Activated CD8-positive, alpha-beta T cell treated with anti-CD3 and anti-CD28 coated beads for 36 hours (primary cell): ENCODE data around the gene TH. TPM values are rescaled to one million over a fixed set of nuclear protein-coding genes. Genes with fewer than 3 reads are reported as not detected.

ENCODE experiments used
- ATAC-seq: fragments of 200-7000 bp; cut with Tn5 transposase; one replicate; pipeline ENCODE4 v1.10.0; 2021; ENCODE audit warnings: mild to moderate bottlenecking, moderate library complexity
- CTCF ChIA-PET: fragments of 350-600 bp; sonication (Branson Sonifier 250); formaldehyde crosslinking; loops from one replicate; lab custom pipeline; 2021; ENCODE audit warnings: antibody characterized with exemption; lab: Charles Lee
- POLR2A ChIA-PET: fragments of 350-600 bp; sonication (Branson Sonifier 250); formaldehyde crosslinking; loops from one replicate; lab custom pipeline; 2021; ENCODE audit warnings: antibody characterized with exemption; lab: Charles Lee
- DNase-seq: peaks from one replicate; pipeline ENCODE4 v3.0.0-alpha.2; 2020
- H3K27ac Mint-ChIP-seq: one replicate; pipeline ENCODE4 v1.8.0; 2021; ENCODE audit warnings: mild to moderate bottlenecking, mixed read lengths
- H3K27me3 Mint-ChIP-seq: one replicate; pipeline ENCODE4 v1.8.0; 2021; ENCODE audit warnings: mixed read lengths
- H3K36me3 Mint-ChIP-seq: one replicate; pipeline ENCODE4 v1.8.0; 2021; ENCODE audit warnings: low read depth, mixed read lengths
- H3K4me1 Mint-ChIP-seq: one replicate; pipeline ENCODE4 v1.8.0; 2021; ENCODE audit warnings: low read depth, mixed read lengths
- H3K4me3 Mint-ChIP-seq: one replicate; pipeline ENCODE4 v1.8.0; 2021; ENCODE audit warnings: mild to moderate bottlenecking, moderate library complexity, mixed read lengths
- H3K9me3 Mint-ChIP-seq: one replicate; pipeline ENCODE4 v1.8.0; 2021; ENCODE audit warnings: mixed read lengths
- CTCF ChIP-seq: fragments of 200-600 bp; IDR thresholded peaks from one replicate; pipeline ENCODE4 v1.8.0; 2022; ENCODE audit warnings: antibody characterized with exemption, mild to moderate bottlenecking
- intact Hi-C: fragments of 100-400 bp; cut with micrococcal nuclease; formaldehyde crosslinking; loops from one replicate; pipeline ENCODE4 v1.10.0; 2022
- total RNA-seq, 2 experiments: library from RNA; stranded (reverse); gene quantifications; one replicate each; pipeline ENCODE4 v1.2.3, GENCODE V29; 2021

Gene TH
- not detected for total RNA-seq

- Mint-ChIP-seq H3K4me1 (no peaks in the 10 kb centered on the region), H3K36me3 (no peaks in the 10 kb centered on the region), H3K27ac (no peak within 1 kb of the TSS), H3K4me3 (no peak within 1 kb of the TSS), H3K27me3 (peaks cover 2% of the 10 kb centered on the region), H3K9me3 (no peaks in the 10 kb centered on the region)
- ATAC-seq (no peak), DNase-seq (no peak)
- ChIA-PET POLR2A (no interaction called here), CTCF (interaction anchor here (1.1 to 1.5 kb wide), 2 partner anchors 134 to 249 kb away, joined by 3 to 5 read pairs; no protein-coding TSS in a partner anchor)
- intact Hi-C loops = no loop called here
- no peak for TF ChIP-seq CTCF
These were observed at the start of gene TH for GRCh38 chr11:2171591-2172003. Gene TH, minus strand, starts transcription at chr11:2171815. Its CDS starts 29 bp downstream, at chr11:2171786.

- H3K4me1 Mint-ChIP-seq = no peaks in the 10 kb centered on the region
- ATAC-seq = no peak
- POLR2A ChIA-PET = no interaction called here
These were observed 49.4 kb upstream of the TH start for GRCh38 chr11:2221024-2221423.

GRCh38 chr11:2220173-2220771 lies 48.7 kb upstream of the TH start:
- no peak for DNase-seq
- CTCF ChIA-PET = no interaction called here
- TF ChIP-seq CTCF = no peak
- Mint-ChIP-seq H3K27me3 (peaks cover 4% of the 10 kb centered on the region), H3K27ac (no peak overlapping the region), H3K4me3 (no peak overlapping the region), H3K36me3 (no peaks in the 10 kb centered on the region), H3K9me3 (peaks cover 10% of the 10 kb centered on the region), H3K4me1 (no peaks in the 10 kb centered on the region)
- POLR2A ChIA-PET = no interaction called here
- no peak for ATAC-seq
- intact Hi-C loops = no loop called here

More at GRCh38 chr11:2221024-2221423, 49.4 kb upstream of the TH start:
- no peak for DNase-seq
- Mint-ChIP-seq H3K9me3 (peaks cover 10% of the 10 kb centered on the region), H3K4me3 (no peak overlapping the region), H3K27me3 (peaks cover 4% of the 10 kb centered on the region), H3K36me3 (no peaks in the 10 kb centered on the region), H3K27ac (no peak overlapping the region)
- intact Hi-C loops = no loop called here
- CTCF ChIA-PET = no interaction called here
- TF ChIP-seq CTCF = no peak

GRCh38 chr11:2219318-2220017 lies 47.9 kb upstream of the TH start:
- DNase-seq (no peak), ATAC-seq (no peak)
- Mint-ChIP-seq H3K27ac (no peak overlapping the region), H3K36me3 (no peaks in the 10 kb centered on the region), H3K9me3 (peaks cover 10% of the 10 kb centered on the region), H3K4me1 (no peaks in the 10 kb centered on the region), H3K27me3 (peaks cover 4% of the 10 kb centered on the region), H3K4me3 (no peak overlapping the region)
- ChIA-PET CTCF (no interaction called here), POLR2A (no interaction called here)
- intact Hi-C loops = no loop called here
- no peak for TF ChIP-seq CTCF

- H3K4me3 Mint-ChIP-seq = no peak overlapping the region
- DNase-seq = no peak
- peaks cover under 1% of the 10 kb centered on the region for H3K9me3 Mint-ChIP-seq
- TF ChIP-seq CTCF = no peak
- H3K4me1 Mint-ChIP-seq = peaks cover 10% of the 10 kb centered on the region
- no peaks in the 10 kb centered on the region for H3K36me3 Mint-ChIP-seq
- ATAC-seq = no peak
- peaks cover 4% of the 10 kb centered on the region for H3K27me3 Mint-ChIP-seq
- no peak overlapping the region for H3K27ac Mint-ChIP-seq
- POLR2A ChIA-PET = interaction anchor here (1.1 kb wide), 1 partner anchor 99 kb away, joined by 4 read pairs; no protein-coding TSS in a partner anchor
- intact Hi-C loops = no loop called here
- CTCF ChIA-PET = interaction anchor here (1.0 kb wide), 1 partner anchor 203 kb away, joined by 3 read pairs; no protein-coding TSS in a partner anchor
These were observed 46.5 kb upstream of the TH start for GRCh38 chr11:2218031-2218633.
